Mesendoderm (in vitro differentiated cells): Measurements from ENCODE around the gene SYNGAP1.

Source experiments
- DNase-seq: peaks from one replicate; pipeline ENCODE4 v3.0.0; 2013
- H2AK5ac ChIP-seq: 2 replicates; pipeline ENCODE4 v1.6.1; 2013; ENCODE audit warnings: low read length, inconsistent platforms
- H2BK120ac ChIP-seq: 2 replicates; pipeline ENCODE4 v1.6.1; 2013; ENCODE audit warnings: low read depth, mild to moderate bottlenecking, low read length, moderate library complexity, mixed read lengths
- H2BK15ac ChIP-seq: replicated peaks from 2 replicates; pipeline ENCODE4 v1.6.1; 2013; ENCODE audit warnings: low read depth, mild to moderate bottlenecking, moderate library complexity
- H2BK5ac ChIP-seq: 2 replicates; pipeline ENCODE4 v1.6.1; 2013; ENCODE audit warnings: low read length, inconsistent platforms
- H3K18ac ChIP-seq: 2 replicates; pipeline ENCODE4 v1.6.1; 2013; ENCODE audit warnings: mild to moderate bottlenecking, low read length, mixed read lengths
- H3K23ac ChIP-seq: one replicate; pipeline ENCODE4 v1.6.1; 2013; ENCODE audit warnings: low read length
- H3K27ac ChIP-seq: 2 replicates; pipeline ENCODE4 v1.5.1; 2013; ENCODE audit warnings: low read depth, mild to moderate bottlenecking, inconsistent platforms, low read length, moderate library complexity
- H3K27me3 ChIP-seq: 2 replicates; pipeline ENCODE4 v1.6.1; 2013; ENCODE audit warnings: low read length, control low read depth, mild to moderate bottlenecking, inconsistent platforms; ENCODE audit not compliant: insufficient read depth, poor library complexity
- H3K36me3 ChIP-seq: 2 replicates; pipeline ENCODE4 v1.6.1; 2013; ENCODE audit warnings: low read length, inconsistent platforms; ENCODE audit not compliant: control insufficient read depth, insufficient read depth
- H3K4ac ChIP-seq: one replicate; pipeline ENCODE4 v1.6.1; 2013; ENCODE audit warnings: low read depth, mild to moderate bottlenecking, low read length, moderate library complexity
- H3K4me1 ChIP-seq: 2 replicates; pipeline ENCODE4 v1.6.1; 2013; ENCODE audit warnings: low read depth, low read length, inconsistent platforms; ENCODE audit not compliant: control insufficient read depth
- H3K4me2 ChIP-seq: 2 replicates; pipeline ENCODE4 v1.6.1; 2013; ENCODE audit warnings: low read length
- H3K4me3 ChIP-seq: 2 replicates; pipeline ENCODE4 v1.5.1; 2013; ENCODE audit warnings: mild to moderate bottlenecking, low read length
- H3K56ac ChIP-seq: one replicate; pipeline ENCODE4 v1.6.1; 2013; ENCODE audit warnings: low read length
- H3K79me1 ChIP-seq: 2 replicates; pipeline ENCODE4 v1.6.1; 2013; ENCODE audit warnings: low read length, inconsistent platforms
- H3K79me2 ChIP-seq: 2 replicates; pipeline ENCODE4 v1.6.1; 2013; ENCODE audit warnings: mild to moderate bottlenecking, low read length; ENCODE audit not compliant: control insufficient read depth, insufficient read depth
- H3K9ac ChIP-seq: 2 replicates; pipeline ENCODE4 v1.6.1; 2013; ENCODE audit warnings: low read length, inconsistent platforms
- H4K5ac ChIP-seq: one replicate; pipeline ENCODE4 v1.6.1; 2013; ENCODE audit warnings: low read length
- H4K8ac ChIP-seq: one replicate; pipeline ENCODE4 v1.6.1; 2013; ENCODE audit warnings: low read depth, mild to moderate bottlenecking, control low read depth, low read length, moderate library complexity
- WGBS: extraction: QIAGEN DNeasy Blood & Tissue Kit; methylation state at CpG from one replicate; pipeline ENCODE4 v1.1.7; 2013; ENCODE audit warnings: low lambda C conversion rate, missing lambda C conversion rate; ENCODE audit not compliant: insufficient coverage; ENCODE audit errors: extremely low coverage; 5-methylcytosine and 5-hydroxymethylcytosine counted together

Gene SYNGAP1

GRCh38 chr6:33442283-33442682 lies 22.4 kb downstream of the SYNGAP1 start:
- no CpG with 5 or more reads among the region's 8 CpGs for WGBS
- Histone ChIP-seq H3K4me1 (no peaks in the 10 kb centered on the region), H3K18ac (no peak overlapping the region), H3K27ac (no peak overlapping the region), H2BK120ac (no peak overlapping the region), H3K79me1 (peaks cover 1% of the 10 kb centered on the region), H2BK15ac (no peak overlapping the region), H3K36me3 (peaks cover 24% of the 10 kb centered on the region), H3K56ac (no peak overlapping the region), H2BK5ac (no peak overlapping the region), H3K79me2 (no peaks in the 10 kb centered on the region), H2AK5ac (no peak overlapping the region), H3K4me3 (no peak overlapping the region), H4K5ac (no peak overlapping the region), H4K8ac (no peak overlapping the region), H3K4me2 (no peak overlapping the region), H3K27me3 (no peaks in the 10 kb centered on the region), H3K23ac (no peak overlapping the region), H3K9ac (no peak overlapping the region), H3K4ac (no peak overlapping the region)
- DNase-seq: no peak

GRCh38 chr6:33443025-33443424 lies 23.2 kb downstream of the SYNGAP1 start:
- no CpG with 5 or more reads among the region's 17 CpGs for WGBS
- Histone ChIP-seq H3K4ac (no peak overlapping the region), H3K56ac (no peak overlapping the region), H2AK5ac (no peak overlapping the region), H2BK120ac (no peak overlapping the region), H3K9ac (no peak overlapping the region), H3K23ac (no peak overlapping the region), H2BK15ac (no peak overlapping the region), H3K79me1 (peaks cover 3% of the 10 kb centered on the region), H3K79me2 (no peaks in the 10 kb centered on the region), H4K5ac (no peak overlapping the region), H3K4me3 (no peak overlapping the region), H3K4me1 (no peaks in the 10 kb centered on the region), H3K36me3 (peaks cover 28% of the 10 kb centered on the region), H4K8ac (no peak overlapping the region), H2BK5ac (no peak overlapping the region), H3K27me3 (no peaks in the 10 kb centered on the region), H3K4me2 (no peak overlapping the region), H3K18ac (no peak overlapping the region), H3K27ac (no peak overlapping the region)
- no peak for DNase-seq

DNA sequence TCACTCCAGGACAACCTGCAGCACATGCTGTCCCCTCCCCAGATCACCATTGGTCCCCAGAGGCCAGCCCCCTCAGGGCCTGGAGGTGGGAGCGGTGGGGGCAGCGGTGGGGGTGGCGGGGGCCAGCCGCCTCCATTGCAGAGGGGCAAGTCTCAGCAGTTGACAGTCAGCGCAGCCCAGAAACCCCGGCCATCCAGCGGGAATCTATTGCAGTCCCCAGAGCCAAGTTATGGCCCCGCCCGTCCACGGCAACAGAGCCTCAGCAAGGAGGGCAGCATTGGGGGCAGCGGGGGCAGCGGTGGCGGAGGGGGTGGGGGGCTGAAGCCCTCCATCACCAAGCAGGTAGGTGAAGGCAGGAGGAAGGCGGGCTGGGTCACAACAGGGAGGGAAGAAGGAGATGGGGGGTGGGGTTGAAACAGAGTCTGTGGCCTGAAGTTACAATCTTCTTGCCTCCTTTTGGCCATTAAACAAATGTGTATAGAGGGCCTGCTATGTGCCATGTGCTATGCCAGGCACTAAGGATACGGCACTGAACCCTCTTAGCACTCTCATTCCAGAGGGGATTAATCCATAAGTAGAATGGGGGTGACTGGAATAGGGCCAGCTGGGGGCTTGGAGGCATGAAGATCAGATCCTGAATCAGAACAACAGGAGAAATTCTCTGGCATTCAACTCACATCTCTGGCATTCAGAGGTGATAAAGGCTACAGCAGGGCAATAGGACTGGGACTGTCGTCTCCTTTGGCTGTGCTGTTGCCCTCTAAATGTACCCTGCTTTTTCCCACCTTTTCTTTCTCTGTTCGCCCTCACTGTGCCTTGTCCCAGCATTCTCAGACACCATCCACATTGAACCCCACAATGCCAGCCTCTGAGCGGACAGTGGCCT lies 24.0 kb downstream of the SYNGAP1 start:
- no peak overlapping the region for H4K5ac ChIP-seq
- WGBS: no CpG with 5 or more reads among the region's 18 CpGs
- no peak overlapping the region for H2BK5ac ChIP-seq

GRCh38 chr6:33445119-33445603 lies 25.3 kb downstream of the SYNGAP1 start:
- no peak for DNase-seq
- no peak overlapping the region for H4K8ac ChIP-seq
- H2BK15ac ChIP-seq: no peak overlapping the region
- H3K23ac ChIP-seq: no peak overlapping the region
- no peak overlapping the region for H3K4me2 ChIP-seq
- no peak overlapping the region for H4K5ac ChIP-seq
- H3K79me2 ChIP-seq: no peaks in the 10 kb centered on the region
- no peak overlapping the region for H3K56ac ChIP-seq
- H2AK5ac ChIP-seq: no peak overlapping the region
- H3K9ac ChIP-seq: no peak overlapping the region
- no peaks in the 10 kb centered on the region for H3K4me1 ChIP-seq
- no peak overlapping the region for H3K18ac ChIP-seq
- H3K27me3 ChIP-seq: no peaks in the 10 kb centered on the region
- no peak overlapping the region for H3K4me3 ChIP-seq
- no peak overlapping the region for H2BK120ac ChIP-seq
- no peak overlapping the region for H2BK5ac ChIP-seq
- no CpG with 5 or more reads among the region's 3 CpGs for WGBS
- H3K27ac ChIP-seq: no peak overlapping the region
- H3K36me3 ChIP-seq: peaks cover 20% of the 10 kb centered on the region
- H3K4ac ChIP-seq: no peak overlapping the region
- peaks cover 2% of the 10 kb centered on the region for H3K79me1 ChIP-seq

More for the DNA sequence above, 24.0 kb downstream of the SYNGAP1 start:
- Histone ChIP-seq H3K18ac (no peak overlapping the region), H3K23ac (no peak overlapping the region), H3K56ac (no peak overlapping the region), H3K27me3 (no peaks in the 10 kb centered on the region), H3K4ac (no peak overlapping the region), H3K9ac (no peak overlapping the region), H4K8ac (no peak overlapping the region), H3K4me3 (no peak overlapping the region), H3K4me2 (no peak overlapping the region), H2AK5ac (no peak overlapping the region), H2BK15ac (no peak overlapping the region), H3K4me1 (no peaks in the 10 kb centered on the region), H3K79me1 (peaks cover 3% of the 10 kb centered on the region), H3K79me2 (no peaks in the 10 kb centered on the region), H3K36me3 (peaks cover 24% of the 10 kb centered on the region), H2BK120ac (no peak overlapping the region), H3K27ac (no peak overlapping the region)
- DNase-seq: no peak

GRCh38 chr6:33446356-33446755 lies 26.5 kb downstream of the SYNGAP1 start:
- H3K4me3 ChIP-seq: no peak overlapping the region
- H3K36me3 ChIP-seq: peaks cover 17% of the 10 kb centered on the region
- no peak overlapping the region for H2AK5ac ChIP-seq
- no peak overlapping the region for H3K4ac ChIP-seq
- no peak overlapping the region for H3K18ac ChIP-seq
- no peak overlapping the region for H2BK15ac ChIP-seq
- H3K4me1 ChIP-seq: no peaks in the 10 kb centered on the region
- no peaks in the 10 kb centered on the region for H3K27me3 ChIP-seq
- H2BK120ac ChIP-seq: no peak overlapping the region
- peaks cover 2% of the 10 kb centered on the region for H3K79me1 ChIP-seq
- H3K27ac ChIP-seq: no peak overlapping the region
- no peak overlapping the region for H4K8ac ChIP-seq
- H2BK5ac ChIP-seq: no peak overlapping the region
- WGBS: no CpG with 5 or more reads among the region's 10 CpGs
- no peak overlapping the region for H3K4me2 ChIP-seq
- DNase-seq: no peak
- H3K79me2 ChIP-seq: no peaks in the 10 kb centered on the region
- H3K56ac ChIP-seq: no peak overlapping the region
- no peak overlapping the region for H3K9ac ChIP-seq
- no peak overlapping the region for H3K23ac ChIP-seq
- no peak overlapping the region for H4K5ac ChIP-seq
